HPDE6-E6E7 (cell line): ENCODE data around the gene BCORL1.

Source experiments
- DNase-seq: peaks from one replicate; pipeline ENCODE4 v3.0.0; 2011; ENCODE audit warnings: missing footprints; ENCODE audit errors: extremely low spot score

The BCORL1 gene

DNA sequence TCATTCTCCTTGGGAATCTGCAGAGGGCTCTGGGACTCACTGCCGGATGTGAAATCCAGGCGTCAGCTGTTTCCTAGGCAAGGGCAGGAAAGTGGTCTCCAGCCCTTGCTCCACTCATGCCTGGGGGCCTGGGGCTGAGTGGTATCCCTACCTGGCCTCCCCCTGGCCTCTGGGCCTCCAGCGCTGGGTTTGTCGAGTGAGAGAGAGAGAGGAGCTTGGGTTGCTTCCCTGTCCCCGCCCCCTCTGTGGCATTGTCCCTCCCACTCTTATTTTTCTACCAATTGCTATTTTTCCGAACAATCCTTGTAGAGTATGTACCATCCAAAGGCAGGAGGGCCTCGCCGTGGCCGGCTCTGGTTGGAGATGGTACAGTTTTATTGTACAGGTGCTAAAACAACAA lies 74.8 kb downstream of the BCORL1 start:
- no peak for DNase-seq

DNA sequence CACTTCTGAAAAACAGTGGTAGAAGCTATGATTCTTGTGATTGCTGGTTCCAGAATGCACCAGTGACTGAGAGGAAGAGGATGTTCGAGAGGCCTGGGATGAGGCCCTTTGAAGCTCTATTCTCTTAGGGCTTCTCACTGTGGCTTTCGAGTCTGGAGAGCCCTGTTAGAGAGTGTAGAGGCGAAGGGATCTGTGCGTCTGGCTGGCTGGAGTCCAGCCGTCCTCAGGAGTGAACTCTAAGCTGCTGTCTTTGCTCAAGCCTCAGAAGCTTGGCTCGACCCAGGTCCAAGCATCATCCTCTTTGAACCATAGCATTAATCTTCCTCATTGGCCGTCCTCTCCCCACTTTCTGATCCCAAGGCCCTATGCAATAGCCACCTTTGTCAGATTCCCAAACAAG lies 76.2 kb downstream of the BCORL1 start:
- DNase-seq: no peak

DNA sequence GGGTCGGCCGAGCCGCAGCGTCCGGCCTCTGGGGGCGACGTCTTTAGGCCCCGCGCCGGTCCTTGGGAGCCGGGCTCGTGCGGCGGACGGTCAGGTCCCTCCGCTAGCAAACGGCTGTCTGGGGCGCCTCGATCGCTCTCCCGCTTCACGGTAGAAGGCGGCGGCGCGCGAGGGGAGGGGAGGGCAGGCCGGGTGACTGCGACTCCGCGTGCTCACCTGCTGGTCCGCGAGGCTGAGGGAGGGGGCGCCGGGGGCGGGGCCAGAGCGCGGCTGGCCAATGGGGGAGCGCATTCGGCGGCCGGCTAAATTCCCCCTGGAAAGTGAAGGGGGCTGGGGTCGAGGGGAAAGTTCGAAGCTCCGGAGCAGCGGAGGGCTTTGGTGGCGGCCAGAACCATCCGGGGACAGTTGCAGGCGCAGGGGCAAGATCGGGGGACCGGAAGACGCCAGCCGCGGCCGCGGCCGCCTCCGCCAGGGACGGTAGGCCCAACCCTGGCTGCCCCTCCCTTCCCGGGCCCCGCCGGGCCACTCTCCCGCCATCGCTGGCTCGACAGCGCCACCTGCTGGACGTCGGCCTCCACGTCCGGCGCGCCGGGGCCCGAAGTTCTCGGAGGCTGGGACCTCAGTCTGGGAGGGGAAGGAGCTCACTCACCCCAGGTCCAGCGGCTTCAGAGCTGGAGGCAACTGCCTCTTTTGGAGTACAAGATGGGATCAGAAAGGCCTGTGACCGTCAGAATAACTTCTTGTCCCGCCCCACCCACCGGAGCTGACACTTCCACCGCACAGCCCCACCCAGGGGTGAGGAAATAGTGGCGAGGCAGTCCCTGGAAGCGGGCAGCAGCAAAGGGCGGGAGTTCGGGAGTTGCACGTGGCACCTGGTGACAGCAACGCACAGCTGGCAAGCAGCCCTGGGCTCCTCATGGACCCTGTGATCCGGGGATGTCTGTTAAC lies 78.0 kb downstream of the BCORL1 start:
- peak; percentile 72 for DNase-seq

DNA sequence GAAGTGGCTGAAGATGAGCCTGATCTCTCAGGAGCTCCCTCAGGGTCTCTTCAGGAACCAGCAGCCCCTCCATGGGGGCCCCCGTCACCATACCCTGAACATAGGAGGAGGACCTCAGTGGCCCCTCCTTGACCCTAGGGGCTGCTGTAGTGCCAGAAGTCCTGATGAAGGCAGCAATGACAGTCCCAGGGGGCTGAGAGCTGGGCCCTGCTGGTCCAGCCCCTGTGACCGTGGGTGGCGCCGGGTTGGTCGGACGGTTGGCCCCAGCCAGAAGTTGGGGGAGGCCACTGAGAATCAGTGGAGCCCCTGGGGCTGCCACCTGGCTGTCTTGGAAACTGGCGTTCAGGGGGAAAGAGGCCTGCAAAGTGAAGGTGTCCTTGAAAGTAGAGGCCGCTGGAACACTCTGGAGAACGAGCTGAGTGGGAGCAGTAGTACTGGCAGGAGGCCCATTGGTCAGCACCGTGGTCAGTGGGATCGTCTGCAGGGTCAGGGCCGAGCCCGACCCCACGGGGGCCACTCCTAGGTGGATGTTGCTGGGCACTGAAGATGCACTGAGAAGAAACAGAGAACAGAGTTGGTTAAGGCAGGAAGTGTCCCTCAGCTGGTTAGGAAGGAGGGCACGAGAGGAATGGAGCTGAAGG lies 84.7 kb downstream of the BCORL1 start:
- DNase-seq: no peak

DNA sequence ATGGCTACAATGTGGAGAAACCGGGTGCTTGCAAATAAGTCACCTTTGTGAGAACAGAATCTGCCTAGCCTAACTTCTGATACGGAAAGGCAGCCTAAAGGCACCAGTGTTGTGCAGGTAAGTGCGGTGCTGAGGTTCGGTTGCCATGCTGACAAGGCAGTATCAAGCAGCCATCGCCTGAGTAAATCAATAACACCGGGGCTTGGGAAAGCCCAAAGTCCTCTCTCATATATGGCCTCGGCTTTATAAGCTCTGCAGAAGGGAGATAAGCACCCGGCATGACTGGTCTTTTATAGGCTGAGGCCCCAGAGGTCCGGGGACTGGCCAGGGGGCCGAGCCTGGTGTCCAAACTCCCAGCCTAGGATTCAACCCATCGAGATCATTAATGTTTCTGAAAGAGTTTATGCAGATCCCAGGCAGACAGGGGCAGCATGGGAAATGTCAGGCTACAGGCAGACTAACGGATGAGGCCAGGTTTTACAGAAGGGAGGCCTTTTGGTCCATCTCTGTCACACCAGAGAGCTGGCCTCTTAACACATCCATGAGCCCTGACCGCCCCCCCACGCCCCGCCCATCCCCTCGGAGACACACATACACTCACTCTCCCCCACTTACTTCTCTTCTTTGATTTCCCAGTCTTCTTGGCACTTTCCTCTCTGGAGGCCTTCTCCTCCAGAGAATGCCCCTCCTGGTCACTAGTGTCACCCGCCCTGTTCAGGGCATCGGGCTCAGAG lies 89.3 kb downstream of the BCORL1 start:
- no peak for DNase-seq

DNA sequence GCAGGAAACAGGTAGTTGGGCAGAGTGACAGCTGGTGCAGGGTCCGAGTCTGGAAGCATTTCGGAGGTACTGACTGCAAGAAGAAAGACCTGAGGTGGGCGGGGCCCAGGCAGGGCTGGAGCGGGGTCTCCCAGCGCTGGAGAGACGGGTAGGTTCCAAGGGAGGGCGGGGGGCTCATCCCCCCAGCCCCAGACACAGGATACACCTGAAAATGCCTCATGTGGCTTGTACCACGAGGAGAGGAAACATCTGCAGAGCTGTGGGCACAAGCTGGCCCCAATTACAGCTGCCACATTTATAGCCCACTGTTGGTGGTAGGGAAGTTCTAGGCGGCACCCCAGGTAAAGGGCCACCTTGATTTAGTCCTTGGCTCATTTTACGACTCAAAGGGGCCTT lies 89.9 kb downstream of the BCORL1 start:
- DNase-seq: no peak

DNA sequence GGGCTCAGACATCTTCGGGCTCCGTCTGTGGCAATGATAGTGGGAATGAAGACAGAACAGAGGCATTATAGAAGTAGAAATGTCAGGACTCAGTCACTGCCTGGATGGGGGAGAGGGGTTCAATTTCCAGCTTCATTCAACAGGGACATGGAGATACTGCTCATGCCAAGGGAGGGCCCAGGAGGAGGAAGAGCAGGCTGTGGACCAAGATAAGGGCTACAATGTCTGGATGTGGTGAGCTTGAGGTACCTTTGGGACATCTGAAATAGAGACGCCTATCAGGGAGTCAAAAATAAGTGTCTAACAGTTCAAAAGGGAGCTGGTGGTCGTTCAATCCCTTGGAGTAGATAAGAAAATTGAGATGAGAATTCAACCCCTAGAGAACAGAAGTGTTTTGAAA lies 93.3 kb downstream of the BCORL1 start:
- no peak for DNase-seq

DNA sequence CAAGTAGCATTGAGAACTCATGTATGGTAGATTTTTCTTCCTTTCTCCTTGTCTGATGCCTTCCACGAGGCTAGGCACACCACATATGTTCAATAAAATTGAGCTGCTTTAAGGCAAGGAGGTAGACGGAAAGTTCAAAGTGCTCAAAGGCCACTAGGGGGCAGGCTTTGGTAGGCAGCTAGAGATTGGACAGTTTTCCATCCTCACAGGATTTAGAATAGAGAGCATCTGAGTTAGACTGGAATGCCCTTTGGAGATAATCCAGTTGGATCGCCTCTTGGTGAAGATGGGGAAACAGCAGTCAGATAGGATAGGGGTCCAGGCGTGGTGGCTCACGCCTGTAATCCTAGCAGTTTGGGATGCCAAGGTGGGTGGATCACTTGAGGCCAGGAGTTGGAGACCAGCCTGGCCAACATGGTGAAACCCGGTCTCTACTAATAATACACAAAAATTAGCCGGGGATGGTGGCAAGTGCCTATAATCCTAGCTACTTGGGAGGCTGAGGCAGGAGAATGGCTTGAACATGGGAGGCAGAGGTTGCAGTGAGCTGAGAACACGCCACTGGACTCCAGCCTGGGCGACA lies 97.5 kb downstream of the BCORL1 start:
- peak; percentile 23 for DNase-seq

DNA sequence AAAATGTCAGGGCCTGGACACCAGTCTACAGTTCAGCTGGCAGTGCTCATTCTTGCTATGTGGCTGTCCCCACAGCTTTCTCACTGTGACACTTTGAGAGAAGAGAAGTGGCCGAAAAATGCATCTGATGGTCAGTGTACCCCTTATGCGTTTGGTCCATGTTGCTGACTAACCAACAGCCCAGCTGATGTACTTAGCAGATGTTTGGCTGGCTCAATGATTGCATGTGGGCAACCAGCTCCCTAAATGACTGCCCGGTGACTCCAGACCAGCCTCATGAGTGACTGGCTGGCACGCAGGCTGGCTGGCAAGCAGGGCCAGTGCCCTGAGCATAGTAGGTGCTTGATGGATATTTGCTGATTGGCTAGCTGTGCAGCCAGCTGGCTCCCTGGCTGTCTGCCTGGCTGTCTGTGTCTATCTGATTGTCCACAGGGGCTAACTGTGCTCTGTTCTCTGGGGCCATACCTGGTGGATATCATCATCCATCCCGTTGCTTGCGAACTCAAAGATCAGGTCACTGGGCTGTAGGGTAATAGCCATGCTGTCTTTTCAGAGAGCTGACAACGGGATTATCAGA lies 98.4 kb downstream of the BCORL1 start:
- no peak for DNase-seq

DNA sequence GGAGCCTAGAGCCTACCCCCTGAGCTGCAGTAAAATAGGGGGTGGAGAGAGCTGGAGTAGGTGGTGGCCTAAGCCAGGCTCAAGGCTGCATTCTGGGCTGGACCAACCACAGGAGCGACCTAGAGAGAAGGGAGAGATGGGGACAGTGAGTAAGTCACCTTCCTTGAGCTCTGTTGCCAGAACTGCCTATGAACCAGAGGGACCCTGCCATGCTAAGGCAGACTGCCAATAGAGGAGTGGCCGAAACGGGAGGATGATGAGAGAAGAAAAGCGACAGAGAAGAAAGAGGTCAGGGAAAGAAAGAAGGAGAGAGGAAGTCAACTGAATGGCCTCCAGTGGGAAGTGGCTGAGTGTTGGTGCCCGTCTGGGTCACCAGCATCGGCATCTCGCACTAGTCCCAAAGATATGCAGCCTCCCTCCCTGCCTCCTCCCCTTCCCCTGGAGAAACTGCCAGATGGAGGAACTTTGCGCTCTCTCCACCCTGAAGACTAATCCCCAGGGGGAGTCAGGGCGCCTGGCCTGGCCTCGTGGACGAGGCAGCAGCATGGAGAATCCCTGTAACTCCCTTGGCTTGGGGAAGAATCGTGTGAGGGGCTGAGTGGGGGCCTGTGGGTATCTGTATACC lies 99.1 kb downstream of the BCORL1 start:
- no peak for DNase-seq

DNA sequence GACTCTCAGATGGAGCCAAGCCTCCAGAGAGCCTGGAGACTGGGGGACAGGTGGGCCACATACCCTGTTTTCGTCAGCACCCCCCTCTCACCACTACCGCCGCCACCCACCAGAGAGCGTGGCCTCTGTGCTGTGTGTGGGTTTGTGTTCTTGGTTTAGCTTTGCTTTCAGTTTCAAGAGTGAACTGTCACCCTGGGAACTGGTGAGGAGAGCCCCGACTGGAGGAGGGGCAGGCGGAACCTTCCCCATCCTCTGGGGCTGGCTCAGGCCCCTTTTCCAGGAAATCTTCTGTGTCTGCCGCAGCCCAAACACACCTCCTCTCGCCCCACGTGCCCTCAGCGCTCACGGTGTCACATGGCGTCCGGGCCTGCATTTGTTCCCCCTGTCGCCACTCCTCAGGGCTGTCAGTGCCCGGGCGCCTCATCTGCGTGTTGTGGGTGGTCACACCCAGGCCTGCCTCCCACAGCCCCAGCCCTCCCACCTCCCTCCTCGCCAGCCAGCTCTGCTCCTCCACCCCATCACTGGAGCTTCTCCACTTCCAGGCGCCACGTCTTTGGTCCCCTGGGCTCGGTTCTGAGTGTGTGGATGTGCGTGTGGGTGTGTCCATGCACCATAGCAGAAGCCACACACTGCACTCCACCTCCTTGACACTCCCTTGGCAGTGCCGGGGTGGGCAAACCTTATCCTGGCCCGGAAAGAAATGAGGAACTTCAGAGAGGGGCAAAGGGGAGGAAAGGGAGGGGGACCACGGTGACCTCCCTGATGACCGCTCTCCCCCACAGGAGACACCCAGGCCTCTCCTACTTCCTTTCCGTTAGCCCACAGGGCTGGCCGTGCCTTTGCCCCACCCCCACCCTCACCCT lies 100.0 kb downstream of the BCORL1 start:
- no peak for DNase-seq

DNA sequence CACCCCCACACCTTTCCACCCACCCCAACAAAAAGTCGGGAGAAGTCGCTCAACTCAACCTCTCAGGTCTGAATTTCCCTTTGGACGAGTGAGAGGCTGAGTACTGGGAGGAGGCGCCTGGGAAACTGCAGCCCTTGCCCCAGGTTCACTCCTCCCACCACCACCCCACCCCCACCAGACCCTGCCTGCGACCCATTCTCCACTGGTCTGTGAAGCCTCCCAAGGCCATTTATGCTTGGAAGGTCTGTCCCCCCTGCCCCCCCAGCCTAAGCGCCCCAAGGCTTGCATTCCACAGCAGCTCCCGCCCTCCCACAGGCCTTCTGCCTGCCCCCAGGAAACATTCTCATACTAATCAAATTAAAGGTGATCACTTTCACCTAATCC lies 100.7 kb downstream of the BCORL1 start:
- no peak for DNase-seq

DNA sequence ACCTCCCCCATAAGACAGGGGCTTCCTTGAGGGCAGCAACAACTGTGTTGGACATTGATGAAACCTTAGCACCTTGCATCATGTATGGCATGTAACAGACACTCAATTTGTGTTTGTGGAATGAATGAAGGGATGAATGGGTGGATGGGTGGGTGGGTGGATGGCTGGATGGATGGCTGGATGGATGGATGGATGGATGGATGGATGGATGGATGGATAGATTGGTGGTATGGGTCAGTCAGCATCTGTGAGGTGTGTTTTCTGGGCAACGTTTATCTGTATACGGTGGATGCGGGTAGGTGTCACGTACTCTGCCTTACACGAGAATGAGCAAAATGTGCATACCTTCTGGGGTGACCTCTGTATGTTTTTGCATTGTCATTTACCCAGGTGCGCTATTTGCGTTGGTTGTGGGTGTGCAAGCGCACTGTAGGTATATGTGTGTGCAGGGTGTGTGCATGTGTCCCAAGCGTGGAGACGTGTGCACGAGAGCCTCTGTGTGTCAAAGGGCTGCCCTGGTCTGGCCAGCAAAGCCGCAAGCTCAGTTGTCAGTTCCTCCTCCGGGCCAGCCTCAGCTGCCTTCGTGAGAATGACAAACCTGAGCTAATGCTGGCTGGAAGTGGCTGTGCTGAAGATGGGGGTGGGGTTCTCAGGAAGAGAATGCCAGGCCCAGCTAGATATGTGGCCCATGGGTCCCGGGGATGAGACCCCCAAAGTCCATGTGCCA lies 101.4 kb downstream of the BCORL1 start:
- DNase-seq: no peak

DNA sequence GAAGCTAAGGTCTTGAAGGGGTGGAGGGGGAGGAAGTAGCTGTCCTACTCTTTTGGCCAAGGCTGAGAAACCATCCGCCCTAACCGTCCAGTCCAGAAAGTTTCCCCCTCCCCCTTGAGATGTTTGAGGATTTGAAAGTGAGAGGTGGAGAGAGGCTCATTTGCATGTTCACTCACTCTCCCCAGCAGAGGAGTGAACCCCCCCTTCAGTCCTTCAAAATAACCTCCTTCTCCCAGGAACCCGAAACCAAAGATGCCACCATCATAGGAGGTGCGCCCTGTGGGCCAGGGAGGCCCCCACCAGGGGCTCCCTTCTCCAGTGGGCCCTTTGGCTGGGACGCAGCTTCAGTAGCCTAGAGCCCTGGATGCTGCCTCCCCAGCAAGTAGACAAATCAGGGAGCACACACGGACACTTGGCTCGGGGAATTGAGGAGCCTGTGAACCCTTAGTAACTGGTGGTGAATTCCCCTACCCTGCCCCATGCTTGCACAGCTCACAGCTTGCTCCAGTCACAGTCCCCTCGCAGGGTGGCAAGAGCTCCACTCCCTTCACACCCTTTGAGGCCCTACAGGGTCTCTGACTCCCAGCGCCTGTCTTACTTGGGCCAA lies 102.3 kb downstream of the BCORL1 start:
- DNase-seq: no peak

DNA sequence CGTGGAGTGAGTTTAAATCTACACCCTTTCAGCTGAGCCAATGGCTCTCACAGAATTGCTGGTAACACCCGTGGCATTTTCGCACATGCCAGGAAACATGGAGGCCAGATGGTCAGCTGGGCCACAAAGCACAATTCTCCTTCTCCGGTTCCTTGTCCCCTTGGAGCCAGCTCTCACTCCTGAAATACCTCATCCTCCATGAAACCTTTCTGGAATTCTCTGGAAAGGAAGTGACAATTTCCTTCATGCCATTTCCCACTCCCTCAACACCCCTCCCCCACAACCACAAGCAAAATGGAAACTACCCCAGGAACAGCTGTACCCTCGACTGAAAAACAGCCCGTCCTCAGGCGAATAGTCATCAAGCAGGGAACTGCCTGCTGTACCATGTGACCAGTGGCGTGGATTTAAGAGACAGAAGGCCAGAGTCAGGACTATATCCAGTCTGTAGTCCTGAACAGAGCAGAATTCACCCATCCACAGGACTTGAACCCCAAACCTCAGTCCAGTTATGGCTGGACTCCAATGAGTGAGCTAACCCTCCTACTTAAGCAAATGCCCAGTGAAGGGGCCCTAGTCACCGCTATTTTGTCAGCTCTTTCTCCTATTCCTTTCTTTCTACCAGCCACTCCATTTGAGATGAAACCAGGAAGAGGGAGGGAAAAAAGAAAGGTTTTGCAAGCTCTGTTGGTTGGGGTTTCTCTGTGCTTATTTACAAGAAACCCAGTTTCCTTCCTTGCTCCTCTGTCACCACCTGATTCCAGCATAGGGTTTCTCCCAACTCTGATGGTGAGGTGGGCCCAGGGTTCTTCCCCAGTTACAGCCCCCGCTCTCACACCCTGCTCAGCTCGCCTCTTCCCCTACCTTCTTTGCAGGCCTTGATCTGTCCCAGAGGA lies 103.4 kb downstream of the BCORL1 start:
- DNase-seq: no peak

DNA sequence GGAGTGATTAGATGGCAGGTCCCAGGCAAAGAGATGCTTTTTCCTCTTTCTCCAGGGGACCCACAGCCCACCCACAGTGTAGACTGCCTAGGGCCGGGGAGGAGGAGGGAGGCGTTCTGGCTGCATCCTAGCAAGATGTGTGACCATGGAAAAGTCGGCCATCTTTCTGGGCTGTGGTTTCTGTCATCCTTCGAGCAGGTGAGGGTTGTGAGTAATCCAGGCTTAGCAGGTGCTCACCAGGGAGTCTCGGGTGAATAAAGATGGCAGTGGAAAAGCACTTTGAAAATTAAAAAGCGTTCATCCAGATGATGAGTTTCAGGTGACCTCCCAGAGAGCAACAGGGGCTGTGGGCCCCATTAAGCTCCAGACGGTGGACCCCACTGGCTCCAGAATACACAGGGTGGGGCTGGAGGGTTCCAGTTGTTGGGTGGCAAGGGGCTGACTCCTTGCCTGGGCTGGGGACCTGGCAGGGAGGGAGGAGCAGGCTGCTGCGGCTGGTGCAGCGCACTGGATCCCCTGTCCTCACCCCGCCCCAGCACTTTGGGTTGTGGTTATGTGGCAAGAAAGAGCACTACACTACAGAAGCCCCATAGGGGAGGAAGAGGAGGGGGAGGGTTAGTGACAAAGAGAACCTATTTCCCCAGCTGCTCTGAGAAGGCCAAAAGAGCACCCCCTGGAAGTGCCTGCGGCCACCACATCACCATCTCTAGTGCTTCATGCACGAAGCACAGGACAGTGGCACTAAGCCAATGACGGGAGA lies 104.2 kb downstream of the BCORL1 start:
- DNase-seq: no peak

DNA sequence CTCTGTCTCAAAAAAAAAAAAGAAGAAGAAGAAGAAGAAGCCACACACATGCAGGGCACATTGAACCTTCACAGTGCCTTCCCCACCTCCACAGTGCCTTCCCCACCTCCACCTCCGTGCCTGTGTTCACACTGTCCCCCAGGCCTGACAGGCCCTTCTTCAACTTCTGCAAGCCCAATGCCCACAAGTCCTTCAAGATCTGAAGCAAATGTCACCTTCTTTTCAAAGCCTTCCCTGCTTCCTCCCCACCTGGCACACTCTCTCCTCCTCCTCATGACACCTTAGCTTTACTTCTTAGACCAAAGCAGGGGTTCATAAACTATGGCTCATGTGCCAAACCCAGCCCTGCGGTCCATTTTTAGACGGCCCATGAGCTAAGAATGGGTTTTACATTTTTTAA lies 107.9 kb downstream of the BCORL1 start:
- no peak for DNase-seq
